ENCODE data around the gene C22orf39.
A peak's percentile ranks its signal among the peaks of the same experiment; 100 is the strongest.

C22orf39 gene

DNA sequence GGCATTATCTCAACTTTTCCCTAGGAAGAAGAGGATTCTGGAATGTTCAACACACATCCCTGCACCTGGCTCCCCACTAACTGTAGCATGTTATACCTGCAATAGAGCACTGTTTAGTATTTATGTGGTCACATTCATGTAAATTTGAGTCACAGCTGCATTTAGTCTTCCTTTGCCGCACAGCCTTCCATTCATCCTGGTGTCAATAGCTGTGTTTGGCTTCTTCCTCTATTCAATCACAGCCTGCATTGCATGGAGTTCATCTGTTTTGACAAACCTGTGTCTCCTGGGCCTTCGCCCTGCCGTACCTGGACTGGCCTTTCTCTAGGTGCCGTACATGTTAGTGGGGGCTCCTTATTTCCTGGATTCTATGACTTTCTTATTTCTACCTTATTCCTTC is 4.1 kb upstream of the C22orf39 start:
- H3K36me3 ChIP-seq (ENCODE audit: low read length), result no peaks in the 10 kb centered on the region
- H3K9me2 ChIP-seq (replicated peaks; ENCODE audit: insufficient read depth, low read length), result no peaks in the 10 kb centered on the region
- H3K27ac ChIP-seq (ENCODE audit: low read depth, low read length), result no peak overlapping the region

GRCh38 chr22:19450363-19451175 is 3.1 kb upstream of the C22orf39 start:
- no peak overlapping the region for H3K27ac ChIP-seq (ENCODE audit: low read depth, low read length)
- H3K27me3 ChIP-seq (ENCODE audit: low read length), result no peaks in the 10 kb centered on the region
- H3K79me2 ChIP-seq (ENCODE audit: insufficient read depth, low read length), result peaks cover 23% of the 10 kb centered on the region
- H3K4me2 ChIP-seq (ENCODE audit: low read depth, low read length, poor library complexity, severe bottlenecking), result no peak overlapping the region
- TF ChIP-seq CTCF (IDR thresholded peaks at IDR 0.05; ENCODE audit: insufficient read depth, low read length, poor library complexity, severe bottlenecking) (no peak), EZH2phosphoT487 (conservative IDR thresholded peaks at IDR 0.05; ENCODE audit: low read length) (no peak)
- H3K4me3 ChIP-seq (ENCODE audit: insufficient read depth, low read length, poor library complexity, severe bottlenecking), result no peak overlapping the region
- no peaks in the 10 kb centered on the region for H3K36me3 ChIP-seq (ENCODE audit: low read length)
- H2AFZ ChIP-seq (ENCODE audit: low read depth, low read length, severe bottlenecking), result no peak overlapping the region
- H3K9me2 ChIP-seq (replicated peaks; ENCODE audit: insufficient read depth, low read length), result no peaks in the 10 kb centered on the region
- no peaks in the 10 kb centered on the region for H3K9me3 ChIP-seq (ENCODE audit: insufficient read depth, low read length)
- no peak overlapping the region for H3K9ac ChIP-seq (ENCODE audit: low read length)
- no peaks in the 10 kb centered on the region for H4K20me1 ChIP-seq (ENCODE audit: low read depth, low read length)
- H3F3A ChIP-seq (ENCODE audit: insufficient read depth), result 0 out of 2 replicates have a peak, but pooled peaks cover 7% of the 10 kb centered on the region

More for the DNA sequence above, 4.1 kb upstream of the C22orf39 start:
- H3F3A ChIP-seq (ENCODE audit: insufficient read depth), result 0 out of 2 replicates have a peak, but pooled peaks cover 7% of the 10 kb centered on the region
- H3K9ac ChIP-seq (ENCODE audit: low read length), result no peak overlapping the region
- H3K27me3 ChIP-seq (ENCODE audit: low read length), result no peaks in the 10 kb centered on the region
- H3K4me3 ChIP-seq (ENCODE audit: insufficient read depth, low read length, poor library complexity, severe bottlenecking), result no peak overlapping the region
- H4K20me1 ChIP-seq (ENCODE audit: low read depth, low read length), result no peaks in the 10 kb centered on the region
- peaks cover 13% of the 10 kb centered on the region for H3K79me2 ChIP-seq (ENCODE audit: insufficient read depth, low read length)
- no peak overlapping the region for H2AFZ ChIP-seq (ENCODE audit: low read depth, low read length, severe bottlenecking)
- H3K4me2 ChIP-seq (ENCODE audit: low read depth, low read length, poor library complexity, severe bottlenecking), result no peak overlapping the region
- H3K9me3 ChIP-seq (ENCODE audit: insufficient read depth, low read length), result no peaks in the 10 kb centered on the region
- TF ChIP-seq EZH2phosphoT487 (conservative IDR thresholded peaks at IDR 0.05; ENCODE audit: low read length), result no peak
- TF ChIP-seq CTCF (IDR thresholded peaks at IDR 0.05; ENCODE audit: insufficient read depth, low read length, poor library complexity, severe bottlenecking), result no peak

DNA sequence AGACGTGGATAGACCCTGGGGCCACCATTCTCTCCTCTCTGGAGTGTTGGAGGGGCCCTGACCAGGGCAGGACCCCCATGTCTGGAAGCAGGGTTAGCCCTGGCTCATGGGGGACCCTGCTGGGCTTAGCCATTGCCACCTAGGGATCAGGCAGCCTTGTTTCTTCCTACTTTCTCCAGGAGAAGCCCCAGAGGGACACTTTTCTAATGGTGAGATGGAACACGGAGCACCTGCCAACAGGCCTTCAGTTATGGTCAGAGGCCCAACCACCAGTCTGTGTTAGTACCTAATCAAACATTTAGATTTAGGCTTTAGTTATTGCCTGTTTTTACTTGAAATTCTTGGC is 1.9 kb upstream of the C22orf39 start:
- TF ChIP-seq EZH2phosphoT487 (conservative IDR thresholded peaks at IDR 0.05; ENCODE audit: low read length) (no peak), CTCF (IDR thresholded peaks at IDR 0.05; ENCODE audit: insufficient read depth, low read length, poor library complexity, severe bottlenecking) (no peak)
- Histone ChIP-seq H3K36me3 (ENCODE audit: low read length) (no peaks in the 10 kb centered on the region), H2AFZ (ENCODE audit: low read depth, low read length, severe bottlenecking) (no peak overlapping the region), H3K9me2 (replicated peaks; ENCODE audit: insufficient read depth, low read length) (no peaks in the 10 kb centered on the region), H4K20me1 (ENCODE audit: low read depth, low read length) (no peaks in the 10 kb centered on the region), H3K79me2 (ENCODE audit: insufficient read depth, low read length) (peaks cover 35% of the 10 kb centered on the region), H3K4me2 (ENCODE audit: low read depth, low read length, poor library complexity, severe bottlenecking) (peak overlapping the region; percentile 64), H3K9me3 (ENCODE audit: insufficient read depth, low read length) (no peaks in the 10 kb centered on the region), H3F3A (ENCODE audit: insufficient read depth) (0 out of 2 replicates have a peak, but pooled peaks cover 7% of the 10 kb centered on the region), H3K9ac (ENCODE audit: low read length) (no peak overlapping the region), H3K27ac (ENCODE audit: low read depth, low read length) (no peak overlapping the region), H3K4me3 (ENCODE audit: insufficient read depth, low read length, poor library complexity, severe bottlenecking) (no peak overlapping the region), H3K27me3 (ENCODE audit: low read length) (no peaks in the 10 kb centered on the region)
